Hepatocyte (in vitro differentiated cells): ENCODE measurements around the gene LRRFIP1. TPM values are rescaled to one million over a fixed set of nuclear protein-coding genes. Genes with fewer than 3 reads are reported as not detected.

Source experiments
- DNase-seq: peaks from one replicate; pipeline ENCODE4 v3.0.0-alpha.2; 2016; ENCODE audit warnings: low spot score
- H2AFZ ChIP-seq: fragments of 200-600 bp; sonication (generic); 2 replicates; pipeline ENCODE4 v1.6.0; 2016; ENCODE audit warnings: antibody characterized with exemption, mild to moderate bottlenecking
- H3K27ac ChIP-seq: fragments of 200-600 bp; sonication (generic); 2 replicates; pipeline ENCODE4 v1.5.1; 2016; ENCODE audit warnings: mild to moderate bottlenecking
- H3K27me3 ChIP-seq: fragments of 200-600 bp; sonication (generic); 2 replicates; pipeline ENCODE4 v1.6.1; 2016
- H3K36me3 ChIP-seq: fragments of 200-600 bp; sonication (generic); replicated peaks from 2 replicates; pipeline ENCODE4 v1.5.1; 2016; ENCODE audit warnings: low read depth; ENCODE audit not compliant: insufficient read depth
- H3K4me1 ChIP-seq: fragments of 200-600 bp; sonication (generic); 2 replicates; pipeline ENCODE4 v1.5.1; 2016; ENCODE audit warnings: mild to moderate bottlenecking, moderate library complexity; ENCODE audit not compliant: insufficient read depth
- H3K4me2 ChIP-seq: fragments of 200-600 bp; sonication (generic); 2 replicates; pipeline ENCODE4 v1.6.0; 2016
- H3K4me3 ChIP-seq: fragments of 200-600 bp; sonication (generic); 2 replicates; pipeline ENCODE4 v1.5.1; 2016; ENCODE audit warnings: mild to moderate bottlenecking
- H3K79me2 ChIP-seq: fragments of 200-600 bp; sonication (generic); 2 replicates; pipeline ENCODE4 v1.6.0; 2017; ENCODE audit warnings: mild to moderate bottlenecking
- H3K9me2 ChIP-seq: fragments of 200-600 bp; sonication (generic); replicated peaks from 2 replicates; pipeline ENCODE4 v1.6.0; 2017; ENCODE audit warnings: mild to moderate bottlenecking; ENCODE audit not compliant: insufficient read depth
- H3K9me3 ChIP-seq: fragments of 200-600 bp; sonication (generic); 2 replicates; pipeline ENCODE4 v1.5.1; 2016; ENCODE audit warnings: low read depth, mild to moderate bottlenecking
- H4K20me1 ChIP-seq: fragments of 200-600 bp; sonication (generic); 2 replicates; pipeline ENCODE4 v1.6.0; 2016; ENCODE audit warnings: mild to moderate bottlenecking; ENCODE audit not compliant: insufficient read depth, poor library complexity, severe bottlenecking
- CTCF ChIP-seq: fragments of 200-600 bp; sonication (generic); IDR thresholded peaks from 2 replicates; pipeline ENCODE4 v1.5.1; 2016; ENCODE audit warnings: antibody characterized with exemption, mild to moderate bottlenecking; ENCODE audit not compliant: poor library complexity
- EZH2 ChIP-seq: fragments of 200-600 bp; sonication (generic); IDR thresholded peaks from 2 replicates; pipeline ENCODE4 v1.6.1; 2016; ENCODE audit warnings: antibody characterized with exemption, mild to moderate bottlenecking, borderline replicate concordance
- EZH2phosphoT487 ChIP-seq: fragments of 200-600 bp; sonication (generic); IDR thresholded peaks from one replicate; pipeline ENCODE4 v1.6.1; 2018; ENCODE audit warnings: antibody characterized with exemption, mild to moderate bottlenecking, low read depth, moderate library complexity; ENCODE audit not compliant: unreplicated experiment, severe bottlenecking
- WGBS: methylation state at CpG from one replicate; pipeline ENCODE4 v1.1.6; 2016; ENCODE audit warnings: low lambda C conversion rate; ENCODE audit errors: missing lambda C conversion rate; 5-methylcytosine and 5-hydroxymethylcytosine counted together
- polyA plus RNA-seq: library from polyadenylated mRNA; unstranded; fragments of >200 nt; fragmentation: Nextera tagmentation; extraction: Ambion mirVana; gene quantifications from 2 replicates; pipeline ENCODE4 v1.2.1, GENCODE V29; 2016
- total RNA-seq: library from RNA; depleted of rRNA; stranded (reverse); fragments of >200 nt; gene quantifications from 2 replicates; pipeline ENCODE4 v1.2.3, GENCODE V29; 2014

LRRFIP1 gene
- total and polyA plus RNA-seq, 2 experiments from 2014 or later: 42.7 to 64.1 TPM

- H3K27me3 ChIP-seq: no peaks in the 10 kb centered on the region
- DNase-seq: no peak
- H2AFZ ChIP-seq: no peak overlapping the region
- H3K9me2 ChIP-seq: no peaks in the 10 kb centered on the region
- WGBS: 84% methylated on average over 12 of the region's 12 CpGs
- no peak overlapping the region for H3K4me3 ChIP-seq
- peaks cover 6% of the 10 kb centered on the region for H4K20me1 ChIP-seq
- H3K27ac ChIP-seq: no peak overlapping the region
- no peaks in the 10 kb centered on the region for H3K36me3 ChIP-seq
- H3K79me2 ChIP-seq: peaks cover 58% of the 10 kb centered on the region
- TF ChIP-seq EZH2 (no peak), EZH2phosphoT487 (no peak), CTCF (no peak)
- no peaks in the 10 kb centered on the region for H3K9me3 ChIP-seq
- H3K4me2 ChIP-seq: no peak overlapping the region
- H3K4me1 ChIP-seq: peaks cover 11% of the 10 kb centered on the region
Observed at GRCh38 chr2:237630216-237631000, 3.0 kb downstream of the LRRFIP1 start.

- 90% methylated on average over 14 of the region's 14 CpGs for WGBS
- H4K20me1 ChIP-seq: peaks cover 6% of the 10 kb centered on the region
- H3K36me3 ChIP-seq: no peaks in the 10 kb centered on the region
- H3K9me2 ChIP-seq: no peaks in the 10 kb centered on the region
- peaks cover 64% of the 10 kb centered on the region for H3K79me2 ChIP-seq
- H3K4me2 ChIP-seq: no peak overlapping the region
- H3K9me3 ChIP-seq: no peaks in the 10 kb centered on the region
- TF ChIP-seq EZH2phosphoT487 (no peak), EZH2 (no peak), CTCF (no peak)
- no peak for DNase-seq
- H3K27me3 ChIP-seq: no peaks in the 10 kb centered on the region
- no peak overlapping the region for H2AFZ ChIP-seq
- no peak overlapping the region for H3K4me3 ChIP-seq
- peaks cover 11% of the 10 kb centered on the region for H3K4me1 ChIP-seq
- no peak overlapping the region for H3K27ac ChIP-seq
Observed at GRCh38 chr2:237631007-237631785, 3.8 kb downstream of the LRRFIP1 start.

- Histone ChIP-seq H3K27me3 (no peaks in the 10 kb centered on the region), H4K20me1 (peaks cover 6% of the 10 kb centered on the region), H3K4me3 (no peak overlapping the region), H3K79me2 (peaks cover 72% of the 10 kb centered on the region), H2AFZ (no peak overlapping the region), H3K9me3 (no peaks in the 10 kb centered on the region), H3K4me2 (no peak overlapping the region), H3K36me3 (no peaks in the 10 kb centered on the region), H3K4me1 (peaks cover 11% of the 10 kb centered on the region), H3K9me2 (no peaks in the 10 kb centered on the region), H3K27ac (no peak overlapping the region)
- WGBS: 87% methylated on average over 19 of the region's 19 CpGs
- no peak for DNase-seq
- no peak for TF ChIP-seq CTCF
- TF ChIP-seq EZH2phosphoT487: no peak
- no peak for TF ChIP-seq EZH2
Observed at GRCh38 chr2:237631801-237632585, 4.6 kb downstream of the LRRFIP1 start.
